SU-DHL-6 (cell line): Measurements from ENCODE around the gene PACS2.

Experiments used
- CTCF ChIP-seq: fragments of 200-600 bp; sonication (generic); IDR thresholded peaks from one replicate; pipeline ENCODE4 v1.5.1; 2017; ENCODE audit warnings: antibody characterized with exemption, mild to moderate bottlenecking, low read length, moderate library complexity; ENCODE audit not compliant: insufficient read depth, poor library complexity, severe bottlenecking
- EZH2phosphoT487 ChIP-seq: fragments of 200-600 bp; sonication (generic), shearing (Covaris generic); conservative IDR thresholded peaks from 2 replicates; pipeline ENCODE4 v1.6.1; 2018; ENCODE audit warnings: mild to moderate bottlenecking, antibody characterized with exemption, low read length, moderate library complexity, mixed read lengths

- TF ChIP-seq CTCF (no peak), EZH2phosphoT487 (no peak)
These were observed at the start of gene PACS2 for GRCh38 chr14:105314287-105315200.
